ENCODE results near the gene MYO15B.

MYO15B gene

DNA sequence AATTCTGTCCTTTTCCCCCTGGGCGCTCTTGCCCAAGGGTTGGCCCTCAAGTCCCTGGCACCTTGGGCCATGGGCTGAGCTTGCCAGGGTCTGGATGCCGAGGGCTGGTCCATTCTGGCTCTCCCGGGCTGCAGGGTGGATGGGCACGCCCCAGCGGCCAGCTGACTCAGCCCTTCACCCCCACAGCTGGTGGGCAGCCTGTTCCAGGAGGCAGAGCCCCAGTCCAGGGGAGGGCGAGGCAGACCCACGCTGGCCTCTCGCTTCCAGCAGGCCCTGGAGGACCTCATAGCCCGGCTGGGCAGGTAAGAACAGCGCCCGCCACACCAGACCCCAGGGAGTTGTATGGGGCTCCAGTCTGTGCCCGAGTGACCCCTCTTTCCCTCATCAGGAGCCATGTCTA, 15.0 kb downstream of the MYO15B start:
- no peak for DNase-seq
- Mint-ChIP-seq H3K27me3 (ENCODE audit: low read depth, poor library complexity) (peaks cover 12% of the 10 kb centered on the region), H3K36me3 (ENCODE audit: low read depth) (no peaks in the 10 kb centered on the region)

DNA sequence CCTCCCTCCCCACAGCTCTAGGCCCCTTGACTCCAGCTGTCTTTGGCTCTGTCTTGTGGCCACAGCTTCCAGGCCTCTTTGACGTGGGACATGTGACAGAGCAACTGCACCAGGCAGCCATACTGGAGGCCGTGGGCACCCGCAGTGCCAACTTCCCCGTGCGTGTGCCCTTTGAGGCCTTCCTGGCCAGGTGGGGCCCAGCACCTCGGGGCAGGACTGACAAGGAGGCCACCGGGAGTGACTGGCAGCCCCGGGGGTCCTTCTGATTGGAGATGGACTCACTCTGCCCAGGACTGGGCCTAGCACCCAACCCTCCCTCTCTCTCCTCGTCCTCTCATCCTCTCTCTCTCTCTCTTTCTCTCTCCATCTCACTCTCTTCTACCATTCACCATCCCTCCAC, 15.5 kb downstream of the MYO15B start:
- Mint-ChIP-seq H3K9me3 (no peaks in the 10 kb centered on the region), H3K4me3 (no peak overlapping the region), H3K36me3 (ENCODE audit: low read depth) (no peaks in the 10 kb centered on the region), H3K27ac (no peak overlapping the region), H3K4me1 (no peaks in the 10 kb centered on the region), H3K27me3 (ENCODE audit: low read depth, poor library complexity) (peaks cover 10% of the 10 kb centered on the region)
- TF ChIP-seq, protein P1, sequence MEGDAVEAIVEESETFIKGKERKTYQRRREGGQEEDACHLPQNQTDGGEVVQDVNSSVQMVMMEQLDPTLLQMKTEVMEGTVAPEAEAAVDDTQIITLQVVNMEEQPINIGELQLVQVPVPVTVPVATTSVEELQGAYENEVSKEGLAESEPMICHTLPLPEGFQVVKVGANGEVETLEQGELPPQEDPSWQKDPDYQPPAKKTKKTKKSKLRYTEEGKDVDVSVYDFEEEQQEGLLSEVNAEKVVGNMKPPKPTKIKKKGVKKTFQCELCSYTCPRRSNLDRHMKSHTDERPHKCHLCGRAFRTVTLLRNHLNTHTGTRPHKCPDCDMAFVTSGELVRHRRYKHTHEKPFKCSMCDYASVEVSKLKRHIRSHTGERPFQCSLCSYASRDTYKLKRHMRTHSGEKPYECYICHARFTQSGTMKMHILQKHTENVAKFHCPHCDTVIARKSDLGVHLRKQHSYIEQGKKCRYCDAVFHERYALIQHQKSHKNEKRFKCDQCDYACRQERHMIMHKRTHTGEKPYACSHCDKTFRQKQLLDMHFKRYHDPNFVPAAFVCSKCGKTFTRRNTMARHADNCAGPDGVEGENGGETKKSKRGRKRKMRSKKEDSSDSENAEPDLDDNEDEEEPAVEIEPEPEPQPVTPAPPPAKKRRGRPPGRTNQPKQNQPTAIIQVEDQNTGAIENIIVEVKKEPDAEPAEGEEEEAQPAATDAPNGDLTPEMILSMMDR (IDR thresholded peaks at IDR 0.05): no peak
- no peak for DNase-seq

More for the DNA sequence above, 15.0 kb downstream of the MYO15B start:
- Mint-ChIP-seq H3K4me1 (no peaks in the 10 kb centered on the region), H3K4me3 (no peak overlapping the region), H3K9me3 (no peaks in the 10 kb centered on the region), H3K27ac (no peak overlapping the region)
- TF ChIP-seq, protein P1 (IDR thresholded peaks at IDR 0.05): no peak

DNA sequence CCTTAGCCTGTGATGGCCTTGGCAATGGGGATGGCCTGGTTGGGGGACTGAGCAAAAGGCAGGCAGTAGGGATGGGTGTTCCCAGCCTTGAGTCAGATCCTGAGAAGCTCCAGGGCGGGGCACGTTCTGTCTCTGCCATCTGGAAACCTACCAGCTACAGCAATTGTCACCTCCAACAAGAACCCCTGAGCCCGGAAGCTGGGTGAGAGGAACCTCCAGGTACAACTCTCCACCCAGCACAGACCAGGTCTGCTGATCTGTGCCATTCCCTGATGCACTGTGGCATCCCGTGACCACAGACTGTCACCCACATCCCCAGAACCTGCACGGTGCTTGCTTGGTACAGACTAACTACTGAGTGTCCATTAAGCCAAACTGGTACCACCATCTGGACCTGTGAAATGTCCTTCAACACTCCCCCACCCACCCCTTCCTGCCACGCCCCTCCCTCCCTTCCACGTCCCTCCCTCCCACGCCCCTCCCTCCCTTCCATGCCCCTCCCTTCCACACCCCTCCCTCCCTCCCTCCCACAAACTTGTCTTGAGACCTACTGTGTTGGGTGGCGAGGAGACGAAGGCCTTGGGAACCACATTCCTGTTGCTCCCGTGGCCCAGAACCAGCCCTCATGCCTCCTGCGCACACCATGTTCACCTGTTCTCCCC, 16.6 kb downstream of the MYO15B start:
- DNase-seq: no peak
- Mint-ChIP-seq H3K27ac (no peak overlapping the region), H3K27me3 (ENCODE audit: low read depth, poor library complexity) (peaks cover 10% of the 10 kb centered on the region), H3K4me3 (no peak overlapping the region), H3K36me3 (ENCODE audit: low read depth) (no peaks in the 10 kb centered on the region), H3K4me1 (no peaks in the 10 kb centered on the region), H3K9me3 (no peaks in the 10 kb centered on the region)
- TF ChIP-seq, protein P1 (IDR thresholded peaks at IDR 0.05): no peak

DNA sequence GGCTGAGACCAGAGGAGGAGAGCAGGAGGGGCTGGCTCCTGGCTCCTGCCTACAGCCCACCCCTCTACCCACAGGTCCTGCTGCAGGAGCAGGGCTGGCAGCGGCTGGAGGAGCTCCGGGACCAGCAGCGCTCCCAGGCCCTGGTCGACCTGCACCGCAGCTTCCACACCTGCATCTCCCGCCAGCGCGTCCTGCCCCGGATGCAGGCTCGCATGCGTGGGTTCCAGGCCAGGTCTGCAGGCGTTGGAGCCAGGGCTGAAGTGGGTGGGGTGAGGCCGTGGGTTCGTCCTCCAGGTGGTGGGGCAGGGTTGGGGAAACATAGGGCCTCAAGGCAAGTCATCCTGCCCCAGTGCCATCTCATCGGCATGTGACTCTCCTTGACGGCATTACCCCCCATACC, 18.2 kb downstream of the MYO15B start:
- DNase-seq: no peak
- Mint-ChIP-seq H3K36me3 (ENCODE audit: low read depth) (no peaks in the 10 kb centered on the region), H3K4me1 (no peaks in the 10 kb centered on the region)

DNA sequence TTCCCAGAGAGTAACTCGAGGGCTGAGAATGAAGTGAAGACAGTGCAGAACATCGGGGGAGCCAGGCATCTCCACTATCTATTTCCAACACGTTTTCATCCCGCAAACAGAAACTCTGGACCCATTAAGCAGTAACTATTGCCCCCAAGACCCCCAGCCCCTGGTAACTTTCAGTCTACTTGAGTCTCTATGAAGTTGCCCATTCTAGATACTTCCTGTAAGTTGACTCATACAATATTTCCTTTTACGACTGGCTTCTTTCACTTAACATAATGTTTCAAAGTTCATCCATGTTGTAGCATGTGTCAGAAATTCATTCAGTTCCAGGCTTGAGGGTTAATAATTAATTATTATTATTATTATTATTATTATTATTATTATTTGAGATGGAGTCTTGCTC, 19.5 kb downstream of the MYO15B start:
- Mint-ChIP-seq H3K36me3 (ENCODE audit: low read depth) (no peaks in the 10 kb centered on the region), H3K4me3 (no peak overlapping the region), H3K27ac (no peak overlapping the region), H3K9me3 (no peaks in the 10 kb centered on the region), H3K4me1 (no peaks in the 10 kb centered on the region), H3K27me3 (ENCODE audit: low read depth, poor library complexity) (peaks cover 16% of the 10 kb centered on the region)
- DNase-seq: no peak
- TF ChIP-seq, protein P1 (IDR thresholded peaks at IDR 0.05): no peak

More for the DNA sequence above, 18.2 kb downstream of the MYO15B start:
- TF ChIP-seq, protein P1 (IDR thresholded peaks at IDR 0.05): no peak
- Mint-ChIP-seq H3K27me3 (ENCODE audit: low read depth, poor library complexity) (peaks cover 13% of the 10 kb centered on the region), H3K9me3 (no peaks in the 10 kb centered on the region), H3K27ac (no peak overlapping the region), H3K4me3 (no peak overlapping the region)
